Endometrium (tissue), 2 donors: ENCODE measurements around the gene NDFIP2.
"Not testable (repeated sequence)": the region's sequence is repeated elsewhere in the genome, so short reads cannot be mapped to it uniquely, and the experiment has no call there.

Experiments
- FAIRE-seq: peaks from 2 replicates; lab custom pipeline; 2012; peaks lifted over from hg19 to GRCh38; lab: Jason Lieb, UNC
- donor health status: control.
- donor health status: control.

NDFIP2 gene

GRCh38 chr13:79593641-79594275 lies 112.8 kb downstream of the NDFIP2 start:
- no peak for FAIRE-seq

DNA sequence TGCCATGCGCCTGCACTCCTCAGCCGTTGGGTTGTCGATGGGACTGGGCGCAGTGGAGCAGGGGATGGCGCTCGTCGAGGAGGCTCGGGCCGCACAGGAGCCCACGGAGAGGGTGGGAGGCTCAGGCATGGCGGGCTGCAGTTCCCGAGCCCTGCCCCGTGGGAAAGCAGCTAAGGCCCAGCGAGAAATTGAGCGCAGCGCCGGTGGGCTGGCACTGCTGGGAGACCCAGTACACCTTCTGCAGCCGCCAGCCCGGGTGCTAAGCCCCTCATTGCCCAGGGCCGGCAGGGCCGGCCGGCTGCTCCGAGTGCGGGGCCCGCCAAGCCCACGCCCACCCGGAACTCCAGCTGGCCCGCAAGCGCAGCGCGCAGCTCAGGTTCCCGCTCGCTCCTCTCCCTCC lies 119.2 kb downstream of the NDFIP2 start:
- FAIRE-seq: not testable (repeated sequence)

DNA sequence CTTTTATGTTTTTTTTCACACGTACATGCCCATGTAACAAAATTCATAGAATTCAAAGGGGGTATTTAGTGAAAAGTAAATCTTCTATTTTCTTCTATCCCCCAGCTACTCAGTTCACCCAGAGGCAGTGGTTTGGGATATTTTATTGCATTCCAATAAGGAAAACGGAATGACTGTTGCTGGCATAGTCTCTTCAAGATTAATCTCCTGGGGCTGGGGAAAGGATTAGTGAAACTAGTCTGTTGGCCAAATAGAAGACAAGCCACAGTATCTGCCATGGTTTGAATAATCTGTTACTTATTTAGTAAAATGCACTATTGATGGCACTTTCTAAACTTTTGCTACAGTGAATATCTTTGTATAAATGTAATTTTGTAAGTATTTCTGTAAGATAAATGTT lies 122.0 kb downstream of the NDFIP2 start:
- FAIRE-seq: no peak

GRCh38 chr13:79604752-79605151 lies 123.8 kb downstream of the NDFIP2 start:
- FAIRE-seq: no peak
